Neutrophil (primary cell): ENCODE data around the gene GBGT1.
A peak's percentile ranks its signal among the peaks of the same experiment; 100 is the strongest.

ENCODE experiments used
- H3K27ac ChIP-seq: fragments of 200-600 bp; sonication (generic); 2 replicates; pipeline ENCODE4 v1.5.1; 2016; ENCODE audit warnings: mild to moderate bottlenecking, moderate library complexity
- H3K27me3 ChIP-seq: fragments of 200-600 bp; sonication (generic); 2 replicates; pipeline ENCODE4 v1.6.0; 2016; ENCODE audit warnings: mild to moderate bottlenecking
- H3K36me3 ChIP-seq: fragments of 200-600 bp; sonication (generic); 2 replicates; pipeline ENCODE4 v1.5.1; 2017
- H3K4me1 ChIP-seq, 2 experiments: fragments of 200-600 bp in 1 of 2; sonication (generic) in 1 of 2; 1 replicate in 1 of 2; 2 replicates in 1 of 2; pipeline versions ENCODE4 v1.5.1 to v1.6.1; 2013 to 2016; ENCODE audit warnings: low read depth in 1 of 2, low read length in 1 of 2, mild to moderate bottlenecking in 1 of 2, moderate library complexity in 1 of 2; ENCODE audit not compliant: control insufficient read depth in 1 of 2, insufficient read depth in 1 of 2
- H3K4me3 ChIP-seq, 2 experiments: fragments of 200-600 bp in 1 of 2; sonication (generic) in 1 of 2; 1 replicate in 1 of 2; 2 replicates in 1 of 2; pipeline ENCODE4 v1.5.1; 2013 to 2016; ENCODE audit warnings: low read depth in 1 of 2, low read length in 1 of 2, mild to moderate bottlenecking in 1 of 2, moderate library complexity in 1 of 2
- H3K9me3 ChIP-seq: fragments of 200-600 bp; sonication (generic); 2 replicates; pipeline ENCODE4 v1.5.1; 2016
- TF ChIP-seq, protein P1 (sequence below): fragments of 200-600 bp; sonication (generic); IDR thresholded peaks from 2 replicates; pipeline ENCODE4 v1.5.1; 2016; ENCODE audit warnings: antibody characterized with exemption

Gene GBGT1

DNA sequence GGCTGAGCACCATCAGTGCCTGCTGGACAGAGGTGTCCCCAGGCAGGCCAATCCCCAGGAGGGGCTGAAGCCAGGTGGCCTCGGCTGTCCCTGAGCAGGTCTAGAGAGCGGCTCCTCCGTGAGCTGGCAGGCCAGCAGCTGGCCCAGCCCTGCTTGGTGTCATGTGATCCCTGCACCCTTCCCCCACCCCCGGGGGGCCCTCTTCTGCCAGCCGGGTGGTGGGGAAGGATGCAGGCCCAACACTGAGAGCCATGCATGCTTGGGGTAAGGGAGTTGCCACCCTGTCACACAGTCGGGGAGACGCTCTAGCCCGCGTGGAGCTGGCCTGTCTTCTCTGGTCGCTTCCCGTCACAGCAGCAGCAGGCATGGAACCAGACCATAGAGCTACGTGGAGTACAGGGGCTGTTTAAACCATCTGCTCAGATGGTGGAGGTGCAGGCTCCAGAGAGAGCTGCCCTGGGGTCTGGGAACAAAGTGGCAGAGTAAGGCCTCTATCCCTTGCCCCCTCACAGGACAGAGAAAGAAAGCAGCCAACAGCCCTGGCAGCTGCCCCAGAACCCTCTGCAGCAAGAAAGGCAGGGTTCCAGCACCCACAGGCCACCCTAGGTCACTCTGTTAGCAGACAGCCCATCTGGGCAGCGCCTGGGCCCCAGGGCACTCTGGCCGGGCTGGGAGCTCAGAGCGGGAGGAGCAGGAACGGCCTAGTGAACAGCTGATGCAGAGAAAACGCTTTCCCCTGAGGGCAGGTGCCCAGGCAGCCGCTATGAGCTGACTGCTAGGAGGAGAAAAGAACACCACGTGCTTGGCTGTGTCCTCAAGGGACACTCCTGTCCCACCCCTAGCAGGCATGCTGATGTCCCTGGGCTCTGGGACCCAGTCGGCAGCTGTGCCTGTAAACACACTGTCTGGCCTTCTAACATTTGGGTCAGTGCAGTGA is 49.5 kb downstream of the GBGT1 start:
- Histone ChIP-seq H3K27ac (peak overlapping the region; percentile 77), H3K4me3 (no peak overlapping the region), H3K4me1 (peaks cover 30% of the 10 kb centered on the region in 2 experiments), H3K9me3 (no peaks in the 10 kb centered on the region), H3K27me3 (peaks cover 83% of the 10 kb centered on the region), H3K36me3 (no peaks in the 10 kb centered on the region)
- TF ChIP-seq, protein P1, sequence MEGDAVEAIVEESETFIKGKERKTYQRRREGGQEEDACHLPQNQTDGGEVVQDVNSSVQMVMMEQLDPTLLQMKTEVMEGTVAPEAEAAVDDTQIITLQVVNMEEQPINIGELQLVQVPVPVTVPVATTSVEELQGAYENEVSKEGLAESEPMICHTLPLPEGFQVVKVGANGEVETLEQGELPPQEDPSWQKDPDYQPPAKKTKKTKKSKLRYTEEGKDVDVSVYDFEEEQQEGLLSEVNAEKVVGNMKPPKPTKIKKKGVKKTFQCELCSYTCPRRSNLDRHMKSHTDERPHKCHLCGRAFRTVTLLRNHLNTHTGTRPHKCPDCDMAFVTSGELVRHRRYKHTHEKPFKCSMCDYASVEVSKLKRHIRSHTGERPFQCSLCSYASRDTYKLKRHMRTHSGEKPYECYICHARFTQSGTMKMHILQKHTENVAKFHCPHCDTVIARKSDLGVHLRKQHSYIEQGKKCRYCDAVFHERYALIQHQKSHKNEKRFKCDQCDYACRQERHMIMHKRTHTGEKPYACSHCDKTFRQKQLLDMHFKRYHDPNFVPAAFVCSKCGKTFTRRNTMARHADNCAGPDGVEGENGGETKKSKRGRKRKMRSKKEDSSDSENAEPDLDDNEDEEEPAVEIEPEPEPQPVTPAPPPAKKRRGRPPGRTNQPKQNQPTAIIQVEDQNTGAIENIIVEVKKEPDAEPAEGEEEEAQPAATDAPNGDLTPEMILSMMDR: no peak

DNA sequence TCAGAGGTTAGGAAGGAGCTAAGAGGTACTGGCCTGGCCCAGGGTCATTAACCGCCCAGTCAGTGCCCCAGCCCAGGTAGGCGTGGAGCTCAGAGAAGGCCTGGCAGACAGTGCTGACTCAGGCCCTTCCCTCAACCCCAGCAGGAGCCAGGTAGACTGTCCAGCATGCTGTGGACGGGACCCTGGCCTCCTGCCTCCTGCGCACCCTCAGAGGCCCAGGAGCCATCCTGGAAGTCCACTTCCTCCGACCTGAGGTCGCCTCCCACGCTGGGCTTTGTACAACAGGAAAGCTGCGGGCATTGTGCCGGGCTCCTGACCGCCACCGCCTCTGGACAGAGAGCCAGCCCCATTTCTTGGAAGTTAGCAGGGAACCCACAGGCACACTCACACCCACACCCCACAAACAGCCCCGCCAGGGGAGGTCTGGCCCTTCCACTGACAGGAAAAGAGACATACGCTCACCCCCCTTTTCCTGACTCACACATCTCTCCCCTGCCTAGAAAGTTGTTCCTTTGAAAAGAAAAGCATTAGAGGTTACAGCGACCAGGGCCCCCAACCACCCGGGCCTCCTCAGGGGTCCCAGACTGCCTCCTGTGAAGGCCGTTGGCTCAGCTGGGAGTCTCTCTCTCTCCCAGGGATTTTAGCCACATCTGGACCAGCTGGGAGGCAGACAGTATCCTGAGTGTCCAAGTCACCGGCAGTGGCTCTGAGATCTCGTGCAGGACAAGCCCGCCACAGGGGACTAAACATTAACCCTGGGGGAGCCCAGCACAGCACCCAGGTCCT is 50.4 kb downstream of the GBGT1 start:
- TF ChIP-seq, protein P1: no peak
- Histone ChIP-seq H3K27me3 (peaks cover 74% of the 10 kb centered on the region), H3K27ac (peak overlapping the region; percentile 77), H3K4me1 (peaks cover 30% of the 10 kb centered on the region in 2 experiments), H3K9me3 (no peaks in the 10 kb centered on the region), H3K36me3 (no peaks in the 10 kb centered on the region), H3K4me3 (peak overlapping the region; percentile 31 to 40)

DNA sequence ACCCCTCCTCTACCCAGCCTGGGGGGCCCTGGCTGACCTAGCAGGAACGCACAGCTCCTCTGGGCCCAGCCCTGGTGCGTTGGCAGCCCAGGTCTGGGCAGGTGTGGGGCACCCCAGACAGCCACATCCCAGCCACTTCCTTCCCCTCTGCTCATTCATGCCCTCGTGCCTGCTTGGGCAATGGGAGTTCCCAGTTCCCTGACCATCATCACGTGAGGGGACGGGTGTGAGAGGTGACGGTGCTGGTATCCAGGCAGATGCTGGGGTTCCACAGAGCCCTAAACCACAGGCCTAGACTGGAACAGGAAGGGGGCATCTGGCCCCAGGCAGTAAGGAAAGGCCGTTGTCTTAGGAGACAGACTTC is 51.1 kb downstream of the GBGT1 start:
- H3K9me3 ChIP-seq: no peaks in the 10 kb centered on the region
- peak overlapping the region; percentile 31 to 40 for H3K4me3 ChIP-seq
- H3K27ac ChIP-seq: peak overlapping the region; percentile 77
- no peaks in the 10 kb centered on the region for H3K36me3 ChIP-seq
- TF ChIP-seq, protein P1: no peak
- peaks cover 67% of the 10 kb centered on the region for H3K27me3 ChIP-seq
- peaks cover 30% of the 10 kb centered on the region in 2 experiments for H3K4me1 ChIP-seq

DNA sequence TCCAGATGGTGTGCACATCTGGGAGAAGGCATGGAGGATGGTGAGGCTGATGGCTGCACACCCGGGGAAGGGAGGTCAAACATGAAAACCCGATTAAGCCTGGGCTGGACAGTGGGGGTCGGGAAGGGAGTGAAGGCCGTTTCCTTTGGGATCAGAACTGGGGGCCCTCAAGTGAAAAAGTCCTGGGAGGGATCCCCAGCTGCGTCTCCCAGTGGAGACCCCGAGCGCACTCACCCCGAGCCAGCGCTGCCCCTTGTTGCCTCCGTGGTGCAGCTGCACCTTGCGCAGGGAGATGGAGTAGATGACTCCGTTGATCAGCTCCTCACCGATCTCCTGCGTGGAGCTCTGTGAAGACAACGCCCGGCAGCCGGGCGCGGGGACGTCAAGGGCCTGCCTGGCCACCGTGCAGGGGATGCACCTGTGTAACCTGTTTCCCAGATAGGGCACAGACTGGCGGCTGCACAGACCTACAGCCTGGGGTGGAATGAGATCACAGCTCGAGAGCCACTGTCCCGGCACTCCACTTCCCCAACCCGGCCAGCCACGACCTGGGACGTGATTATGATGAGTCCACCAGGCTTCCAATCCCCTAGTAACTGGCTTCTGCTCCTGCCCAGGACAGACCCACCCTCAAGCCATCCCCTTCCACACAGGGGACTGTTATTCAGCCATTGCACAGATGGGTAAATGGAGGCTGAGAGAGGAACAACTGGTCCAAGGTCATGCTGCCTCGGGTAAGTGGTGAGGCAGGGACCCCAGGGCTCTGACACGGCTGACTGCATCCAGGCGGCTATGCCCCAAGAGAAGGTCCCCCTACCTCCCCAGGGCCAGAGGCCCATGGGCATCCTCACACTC is 51.7 kb downstream of the GBGT1 start:
- peak overlapping the region; percentile 77 for H3K27ac ChIP-seq
- H3K4me3 ChIP-seq: peak overlapping the region; percentile 31 to 40
- peaks cover 30% of the 10 kb centered on the region in 2 experiments for H3K4me1 ChIP-seq
- no peaks in the 10 kb centered on the region for H3K9me3 ChIP-seq
- H3K27me3 ChIP-seq: peaks cover 61% of the 10 kb centered on the region
- H3K36me3 ChIP-seq: no peaks in the 10 kb centered on the region
- TF ChIP-seq, protein P1: no peak
